DOHH2 (cell line): Measurements from ENCODE around the gene SLC49A3.

Experiments
- H3F3A ChIP-seq: fragments of 200-600 bp; sonication (generic), shearing (Covaris generic); 2 replicates; pipeline ENCODE4 v1.6.0; 2016; ENCODE audit warnings: antibody characterized with exemption, mild to moderate bottlenecking; ENCODE audit not compliant: control insufficient read depth, insufficient read depth
- H3K27ac ChIP-seq: fragments of 200-600 bp; sonication (generic); 2 replicates; pipeline ENCODE4 v1.5.1; 2014; ENCODE audit warnings: low read depth, mild to moderate bottlenecking, low read length, moderate library complexity
- H3K27me3 ChIP-seq: fragments of 200-600 bp; sonication (generic); 2 replicates; pipeline ENCODE4 v1.6.1; 2014; ENCODE audit warnings: mild to moderate bottlenecking, low read length, mixed read lengths; ENCODE audit not compliant: control insufficient read depth
- H3K36me3 ChIP-seq: fragments of 200-600 bp; sonication (generic); 2 replicates; pipeline ENCODE4 v1.6.1; 2014; ENCODE audit warnings: mild to moderate bottlenecking, low read length, moderate library complexity, mixed read lengths; ENCODE audit not compliant: control insufficient read depth
- H3K4me1 ChIP-seq: fragments of 200-600 bp; sonication (generic); 2 replicates; pipeline ENCODE4 v1.6.1; 2014; ENCODE audit warnings: mild to moderate bottlenecking, low read length, mixed read lengths; ENCODE audit not compliant: control insufficient read depth
- H3K4me2 ChIP-seq: fragments of 200-600 bp; sonication (generic); 2 replicates; pipeline ENCODE4 v1.6.0; 2014; ENCODE audit warnings: mild to moderate bottlenecking, low read length, moderate library complexity
- H3K4me3 ChIP-seq: fragments of 200-600 bp; sonication (generic); 2 replicates; pipeline ENCODE4 v1.5.1; 2014; ENCODE audit warnings: mild to moderate bottlenecking, low read length, mixed read lengths
- H3K79me2 ChIP-seq: fragments of 200-600 bp; sonication (generic); 2 replicates; pipeline ENCODE4 v1.6.1; 2014; ENCODE audit warnings: mild to moderate bottlenecking, low read length, mixed read lengths; ENCODE audit not compliant: control insufficient read depth
- H3K9me2 ChIP-seq: fragments of 200-600 bp; sonication (generic); replicated peaks from 2 replicates; pipeline ENCODE4 v1.6.1; 2014; ENCODE audit warnings: mild to moderate bottlenecking, low read length, mixed read lengths; ENCODE audit not compliant: control insufficient read depth
- H3K9me3 ChIP-seq: fragments of 200-600 bp; sonication (generic); 2 replicates; pipeline ENCODE4 v1.6.1; 2014; ENCODE audit warnings: antibody characterized with exemption, low read length, mixed read lengths; ENCODE audit not compliant: control insufficient read depth, insufficient read depth
- H4K20me1 ChIP-seq: fragments of 200-600 bp; sonication (generic); 2 replicates; pipeline ENCODE4 v1.6.0; 2014; ENCODE audit warnings: low read depth, mild to moderate bottlenecking, antibody characterized with exemption, low read length, moderate library complexity; ENCODE audit not compliant: control insufficient read depth, insufficient read depth
- EZH2phosphoT487 ChIP-seq: fragments of 200-600 bp; sonication (generic); IDR thresholded peaks from 2 replicates; pipeline ENCODE4 v1.6.1; 2017; ENCODE audit warnings: borderline replicate concordance, mild to moderate bottlenecking, antibody characterized with exemption, low read length, moderate library complexity, mixed read lengths
- TF ChIP-seq, protein P1 (sequence below): fragments of 200-600 bp; sonication (generic); IDR thresholded peaks from one replicate; pipeline ENCODE4 v1.5.1; 2014; ENCODE audit warnings: antibody characterized with exemption, mild to moderate bottlenecking, low read depth, low read length; ENCODE audit not compliant: poor library complexity, severe bottlenecking

Gene SLC49A3

DNA sequence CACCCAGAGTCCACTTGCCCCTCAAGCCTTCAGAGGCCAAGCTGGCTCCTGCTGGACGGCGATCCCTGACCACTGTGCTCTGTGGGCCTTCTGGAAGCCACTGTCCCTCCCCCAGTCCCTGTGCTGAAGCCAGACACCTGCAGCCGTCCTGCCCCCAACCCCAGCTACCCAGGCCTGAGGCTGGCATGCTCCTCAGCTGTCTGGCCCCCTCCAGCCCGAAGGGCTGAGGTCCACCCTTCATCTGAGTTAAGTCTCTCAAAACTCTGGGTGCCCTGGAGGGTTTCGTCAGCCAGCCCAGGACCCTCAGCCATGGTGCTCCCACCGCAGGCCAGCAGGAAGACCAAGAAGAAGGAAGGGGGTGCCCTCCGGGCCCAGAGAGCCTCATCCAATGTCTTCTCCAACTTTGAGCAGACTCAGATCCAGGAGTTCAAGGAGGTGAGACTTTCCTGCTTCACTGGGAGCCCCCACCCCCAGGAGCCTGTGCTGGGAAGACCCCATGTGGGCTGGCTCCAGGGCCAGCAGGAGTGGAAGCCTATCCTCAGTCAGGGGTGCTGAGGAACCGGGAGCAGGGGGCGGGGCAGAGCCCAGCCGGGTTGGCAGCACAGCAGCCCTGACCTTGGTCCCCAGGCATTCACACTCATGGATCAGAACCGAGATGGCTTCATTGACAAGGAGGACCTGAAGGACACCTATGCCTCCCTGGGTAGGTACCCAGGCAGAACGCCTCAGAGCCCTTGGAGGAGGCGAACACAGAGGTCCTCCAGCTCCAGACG, 10.4 kb downstream of the SLC49A3 start:
- Histone ChIP-seq H3K4me2 (peak overlapping the region; percentile 95; the same call in 1 of the 2 replicates), H3K4me1 (peaks cover 59% of the 10 kb centered on the region), H3K9me3 (no peaks in the 10 kb centered on the region), H3K79me2 (peaks cover 15% of the 10 kb centered on the region), H3K4me3 (no peak overlapping the region), H3K9me2 (no peaks in the 10 kb centered on the region), H3F3A (peaks cover 10% of the 10 kb centered on the region), H3K36me3 (peaks cover 13% of the 10 kb centered on the region), H3K27ac (no peak overlapping the region), H3K27me3 (no peaks in the 10 kb centered on the region), H4K20me1 (no peaks in the 10 kb centered on the region)
- TF ChIP-seq EZH2phosphoT487, result no peak
- TF ChIP-seq, protein P1, sequence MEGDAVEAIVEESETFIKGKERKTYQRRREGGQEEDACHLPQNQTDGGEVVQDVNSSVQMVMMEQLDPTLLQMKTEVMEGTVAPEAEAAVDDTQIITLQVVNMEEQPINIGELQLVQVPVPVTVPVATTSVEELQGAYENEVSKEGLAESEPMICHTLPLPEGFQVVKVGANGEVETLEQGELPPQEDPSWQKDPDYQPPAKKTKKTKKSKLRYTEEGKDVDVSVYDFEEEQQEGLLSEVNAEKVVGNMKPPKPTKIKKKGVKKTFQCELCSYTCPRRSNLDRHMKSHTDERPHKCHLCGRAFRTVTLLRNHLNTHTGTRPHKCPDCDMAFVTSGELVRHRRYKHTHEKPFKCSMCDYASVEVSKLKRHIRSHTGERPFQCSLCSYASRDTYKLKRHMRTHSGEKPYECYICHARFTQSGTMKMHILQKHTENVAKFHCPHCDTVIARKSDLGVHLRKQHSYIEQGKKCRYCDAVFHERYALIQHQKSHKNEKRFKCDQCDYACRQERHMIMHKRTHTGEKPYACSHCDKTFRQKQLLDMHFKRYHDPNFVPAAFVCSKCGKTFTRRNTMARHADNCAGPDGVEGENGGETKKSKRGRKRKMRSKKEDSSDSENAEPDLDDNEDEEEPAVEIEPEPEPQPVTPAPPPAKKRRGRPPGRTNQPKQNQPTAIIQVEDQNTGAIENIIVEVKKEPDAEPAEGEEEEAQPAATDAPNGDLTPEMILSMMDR, result no peak

DNA sequence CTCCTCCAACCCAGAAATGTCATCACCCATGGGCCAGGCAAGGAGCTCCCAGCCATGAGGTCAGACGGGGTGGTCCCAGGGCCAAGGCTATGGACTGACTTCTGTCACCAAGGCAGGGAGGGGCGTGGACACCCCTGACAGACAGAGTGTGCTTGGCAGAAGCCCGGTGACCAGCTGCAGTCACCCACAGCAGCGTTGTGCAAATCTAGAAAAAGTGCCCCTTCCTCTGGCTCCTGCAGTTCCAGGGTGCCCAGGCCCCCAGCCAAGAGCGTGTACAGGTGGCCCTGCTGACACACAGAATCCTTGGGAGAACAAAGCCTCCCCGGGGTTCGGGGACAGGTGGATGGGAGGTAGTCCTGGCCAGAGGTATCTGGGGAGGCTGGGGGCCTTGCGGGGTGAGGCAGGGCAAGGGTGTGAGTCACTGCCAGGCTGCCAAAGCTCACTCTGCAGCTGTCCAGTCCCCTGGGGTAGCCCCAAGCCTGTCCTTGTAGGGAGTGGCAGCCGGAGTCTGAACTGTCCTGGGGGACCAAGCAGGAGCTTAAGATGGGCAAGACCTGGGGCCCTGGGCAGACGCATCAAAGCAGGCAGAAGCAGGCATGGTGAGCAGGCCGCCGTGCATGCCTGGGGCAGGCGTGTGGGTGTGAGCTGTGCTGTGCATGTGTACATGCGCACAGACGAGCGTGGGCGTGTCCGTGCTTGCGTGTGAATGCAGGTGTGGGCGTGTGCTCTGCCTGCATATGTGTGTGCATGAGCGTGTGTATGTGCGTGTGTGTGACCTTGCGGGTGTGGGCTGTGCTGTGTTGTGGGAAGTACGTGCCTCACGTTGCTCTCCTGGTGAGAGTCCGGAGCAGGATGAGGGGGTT, 11.3 kb downstream of the SLC49A3 start:
- peaks cover 24% of the 10 kb centered on the region for H3K79me2 ChIP-seq
- peak overlapping the region; percentile 95 for H3K4me2 ChIP-seq
- peaks cover 10% of the 10 kb centered on the region for H3F3A ChIP-seq
- no peaks in the 10 kb centered on the region for H3K9me2 ChIP-seq
- no peak for TF ChIP-seq EZH2phosphoT487
- TF ChIP-seq, protein P1, result no peak
- peaks cover 63% of the 10 kb centered on the region for H3K4me1 ChIP-seq
- no peaks in the 10 kb centered on the region for H4K20me1 ChIP-seq
- H3K27ac ChIP-seq, result peak overlapping the region; percentile 92
- no peaks in the 10 kb centered on the region for H3K9me3 ChIP-seq
- H3K27me3 ChIP-seq, result no peaks in the 10 kb centered on the region
- H3K36me3 ChIP-seq, result peaks cover 22% of the 10 kb centered on the region
- peak overlapping the region; percentile 89 for H3K4me3 ChIP-seq

DNA sequence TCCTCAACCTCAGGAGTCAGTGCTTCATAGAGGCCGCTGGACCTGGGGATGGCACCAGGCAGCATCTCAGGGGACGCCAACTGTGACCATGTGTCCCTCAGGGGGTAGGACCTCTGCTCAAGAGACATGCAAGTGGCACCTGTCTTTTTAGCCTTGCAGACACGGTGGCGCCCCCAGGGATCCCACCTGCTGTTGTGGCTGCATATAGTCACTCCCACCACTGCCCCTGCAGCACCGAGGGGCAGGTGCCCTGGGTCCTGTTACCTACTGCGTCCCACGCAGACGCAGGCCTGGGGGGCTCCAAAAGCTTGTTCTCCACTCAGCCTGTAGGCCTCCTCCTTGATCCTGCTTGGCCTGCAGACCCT, 12.1 kb downstream of the SLC49A3 start:
- Histone ChIP-seq H3K4me1 (peaks cover 63% of the 10 kb centered on the region), H3K4me2 (peak overlapping the region; percentile 95), H3K27ac (peak overlapping the region; percentile 92), H4K20me1 (no peaks in the 10 kb centered on the region), H3K9me2 (no peaks in the 10 kb centered on the region), H3K79me2 (peaks cover 26% of the 10 kb centered on the region), H3K9me3 (no peaks in the 10 kb centered on the region), H3K4me3 (peak overlapping the region; percentile 89), H3F3A (peaks cover 10% of the 10 kb centered on the region), H3K36me3 (peaks cover 30% of the 10 kb centered on the region), H3K27me3 (no peaks in the 10 kb centered on the region)
- no peak for TF ChIP-seq EZH2phosphoT487
- TF ChIP-seq, protein P1, result no peak
